ENCODE results near the gene PHC1. TPM values are rescaled to one million over a fixed set of nuclear protein-coding genes. Genes with fewer than 3 reads are reported as not detected.

Gene PHC1
- total RNA-seq, 2 experiments from 2014 or later, result 21.6 to 24.0 TPM

DNA sequence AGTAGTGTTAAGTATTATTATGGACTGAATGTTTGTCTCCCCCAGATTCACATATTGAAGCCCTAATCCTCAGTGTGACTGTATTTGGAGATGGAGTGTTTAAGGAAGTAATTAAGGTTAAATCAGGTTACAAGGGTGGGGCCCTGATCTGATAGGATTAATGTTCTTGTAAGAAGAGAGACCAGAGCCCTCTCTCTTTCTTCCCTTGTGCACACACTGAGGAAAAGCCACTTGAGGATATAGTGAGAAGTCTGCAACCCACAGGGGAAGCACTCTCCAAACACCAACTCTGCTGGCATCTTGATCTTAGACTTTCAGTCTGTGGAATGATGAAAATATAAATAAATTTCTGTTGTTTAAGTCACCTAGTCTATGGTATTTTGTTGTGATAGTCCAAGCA lies 72.9 kb downstream of the PHC1 start:
- H3K27ac Mint-ChIP-seq, result no peak overlapping the region
- no peaks in the 10 kb centered on the region for H3K27me3 Mint-ChIP-seq
- CTCF ChIA-PET, result interaction anchor here (0.6 to 6.9 kb wide), 4 partner anchors 10 to 51 kb away, joined by 3 to 40 read pairs (median 6); partner anchors contain the start of gene M6PR
- peaks cover 47% of the 10 kb centered on the region for H3K4me1 Mint-ChIP-seq (ENCODE audit: low read depth)
- POLR2A ChIA-PET, result interaction anchor here (1.0 to 1.4 kb wide), 2 partner anchors 10 to 23 kb away, joined by 4 to 5 read pairs; no protein-coding TSS in a partner anchor
- intact Hi-C loops (cut with micrococcal nuclease), result loop anchor here (1.0 kb wide), 2 partner anchors 9 to 33 kb away; no protein-coding TSS in a partner anchor
- no peaks in the 10 kb centered on the region for H3K9me3 Mint-ChIP-seq
- no peaks in the 10 kb centered on the region for H3K36me3 Mint-ChIP-seq
- no peak overlapping the region for H3K4me3 Mint-ChIP-seq
- DNase-seq, result no peak

DNA sequence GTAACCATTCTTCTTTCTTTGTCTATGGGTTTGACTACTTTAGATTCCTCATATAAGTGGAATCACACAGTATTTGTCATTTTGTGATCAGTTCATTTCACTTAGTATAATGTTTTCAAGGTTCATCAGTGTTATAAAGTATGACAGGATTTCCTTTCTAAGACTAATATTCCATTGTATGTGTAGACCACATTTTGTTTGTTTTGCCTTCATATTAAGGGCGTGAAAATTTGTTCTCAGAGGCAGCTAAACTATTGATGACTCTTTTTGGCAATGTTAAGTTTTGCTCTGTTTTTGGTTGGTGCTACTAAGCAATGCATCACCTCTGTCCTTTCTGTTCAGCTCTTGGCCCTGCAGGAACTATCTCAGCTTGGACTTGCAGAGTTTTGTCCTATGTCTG lies 73.4 kb downstream of the PHC1 start:
- ChIA-PET CTCF (interaction anchor here (0.6 to 6.9 kb wide), 4 partner anchors 9 to 51 kb away, joined by 3 to 40 read pairs (median 6); partner anchors contain the start of gene M6PR), POLR2A (interaction anchor here (1.0 to 1.4 kb wide), 2 partner anchors 10 to 22 kb away, joined by 4 to 5 read pairs; no protein-coding TSS in a partner anchor)
- peak overlapping the region; percentile 41 for H3K27ac Mint-ChIP-seq
- H3K4me1 Mint-ChIP-seq (ENCODE audit: low read depth), result peaks cover 51% of the 10 kb centered on the region
- no peaks in the 10 kb centered on the region for H3K36me3 Mint-ChIP-seq
- intact Hi-C loops (cut with micrococcal nuclease), result loop anchor here (1.0 to 2.0 kb wide), 4 partner anchors 9 to 37 kb away; no protein-coding TSS in a partner anchor
- no peaks in the 10 kb centered on the region for H3K9me3 Mint-ChIP-seq
- DNase-seq, result no peak
- no peak overlapping the region for H3K4me3 Mint-ChIP-seq
- H3K27me3 Mint-ChIP-seq, result no peaks in the 10 kb centered on the region

DNA sequence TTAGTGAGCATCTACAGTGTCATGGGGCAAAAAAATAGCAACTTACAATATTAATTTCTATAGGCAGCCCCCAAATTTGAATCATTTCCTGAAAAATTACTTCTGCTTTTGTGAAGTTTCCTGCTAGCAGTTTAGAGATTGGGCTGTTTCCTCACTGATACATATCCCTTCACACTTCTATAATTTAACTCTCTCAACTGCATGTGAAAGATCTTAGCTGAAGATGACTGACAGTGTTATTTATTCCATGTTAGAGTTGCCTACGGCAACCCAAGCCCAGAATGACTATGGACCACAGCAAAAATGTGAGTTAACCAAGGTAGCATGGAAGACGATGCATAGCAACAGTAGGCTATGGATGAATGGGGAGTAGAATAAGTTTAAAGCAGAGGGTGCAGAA lies 75.1 kb downstream of the PHC1 start, which contains the start of gene KLRG1:
Gene KLRG1, plus strand, starts transcription at position 134 of the 400 bp plus-strand sequence. Its CDS starts 90 bp downstream, at position 224.
- H3K4me3 Mint-ChIP-seq, result peak within 1 kb of the TSS; percentile 64
- H3K36me3 Mint-ChIP-seq, result no peaks in the 10 kb centered on the region
- peak; percentile 51 for DNase-seq
- ChIA-PET CTCF (interaction anchor here (3.5 to 6.9 kb wide), 2 partner anchors 39 to 49 kb away, joined by 9 to 40 read pairs; partner anchors contain the start of gene M6PR), POLR2A (interaction anchor here (0.8 kb wide), 1 partner anchor 21 kb away, joined by 4 read pairs; no protein-coding TSS in a partner anchor)
- intact Hi-C loops (cut with micrococcal nuclease), result loop anchor here (2.0 kb wide), 2 partner anchors 35 to 39 kb away; no protein-coding TSS in a partner anchor
- H3K27ac Mint-ChIP-seq, result peak within 1 kb of the TSS; percentile 63
- H3K4me1 Mint-ChIP-seq (ENCODE audit: low read depth), result peaks cover 61% of the 10 kb centered on the region
- no peaks in the 10 kb centered on the region for H3K27me3 Mint-ChIP-seq
- H3K9me3 Mint-ChIP-seq, result no peaks in the 10 kb centered on the region

Other genes starting within 250 kb of the PHC1 start
- gene RIMKLB, start 216.5 kb upstream of the PHC1 start, total RNA-seq, result 1 to 10 TPM; 4.6 to 4.9 TPM
- gene A2ML1, start 91.9 kb upstream of the PHC1 start, total RNA-seq, result not detected
- 100 to 1,000 TPM; 150 to 164 TPM for gene M6PR, start 35.1 kb downstream of the PHC1 start, total RNA-seq
- 1 to 10 TPM; 4.4 to 5.4 TPM for gene KLRG1, start 75.0 kb downstream of the PHC1 start, total RNA-seq
- not detected for gene A2M, start 201.4 kb downstream of the PHC1 start, total RNA-seq

Data from activated CD4-positive, alpha-beta memory T cell treated with anti-CD3 and anti-CD28 coated beads for 36 hours (primary cell).